GM12873 (cell line): ENCODE data around the gene ADCY1.

Experiments used
- TF ChIP-seq, protein P1 (sequence below): IDR thresholded peaks from 2 replicates; pipeline ENCODE4 v1.5.1; 2012; ENCODE audit warnings: low read depth, mild to moderate bottlenecking, moderate library complexity, low read length, control low read depth; ENCODE audit not compliant: insufficient read depth; ENCODE audit errors: missing control alignments

ADCY1 gene

DNA sequence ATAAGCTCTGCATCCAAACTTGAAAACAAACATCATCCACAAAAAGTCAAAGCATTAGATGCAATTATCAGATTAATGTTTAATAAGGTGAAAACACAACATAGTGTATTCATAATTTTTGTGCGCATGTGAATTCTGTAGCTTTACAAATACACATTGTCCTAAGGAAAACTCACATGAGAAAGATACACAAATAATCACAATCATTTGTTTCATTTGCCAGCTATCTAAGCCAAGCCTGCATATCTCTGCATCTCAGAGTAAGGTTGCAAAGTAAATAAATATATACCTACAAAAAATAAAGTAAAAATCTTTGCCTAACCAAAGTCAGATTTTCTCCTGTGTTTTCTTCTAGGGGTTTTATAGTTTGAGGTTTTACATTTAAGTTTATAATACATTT, 57.4 kb downstream of the ADCY1 start:
- TF ChIP-seq, protein P1, sequence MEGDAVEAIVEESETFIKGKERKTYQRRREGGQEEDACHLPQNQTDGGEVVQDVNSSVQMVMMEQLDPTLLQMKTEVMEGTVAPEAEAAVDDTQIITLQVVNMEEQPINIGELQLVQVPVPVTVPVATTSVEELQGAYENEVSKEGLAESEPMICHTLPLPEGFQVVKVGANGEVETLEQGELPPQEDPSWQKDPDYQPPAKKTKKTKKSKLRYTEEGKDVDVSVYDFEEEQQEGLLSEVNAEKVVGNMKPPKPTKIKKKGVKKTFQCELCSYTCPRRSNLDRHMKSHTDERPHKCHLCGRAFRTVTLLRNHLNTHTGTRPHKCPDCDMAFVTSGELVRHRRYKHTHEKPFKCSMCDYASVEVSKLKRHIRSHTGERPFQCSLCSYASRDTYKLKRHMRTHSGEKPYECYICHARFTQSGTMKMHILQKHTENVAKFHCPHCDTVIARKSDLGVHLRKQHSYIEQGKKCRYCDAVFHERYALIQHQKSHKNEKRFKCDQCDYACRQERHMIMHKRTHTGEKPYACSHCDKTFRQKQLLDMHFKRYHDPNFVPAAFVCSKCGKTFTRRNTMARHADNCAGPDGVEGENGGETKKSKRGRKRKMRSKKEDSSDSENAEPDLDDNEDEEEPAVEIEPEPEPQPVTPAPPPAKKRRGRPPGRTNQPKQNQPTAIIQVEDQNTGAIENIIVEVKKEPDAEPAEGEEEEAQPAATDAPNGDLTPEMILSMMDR = no peak

DNA sequence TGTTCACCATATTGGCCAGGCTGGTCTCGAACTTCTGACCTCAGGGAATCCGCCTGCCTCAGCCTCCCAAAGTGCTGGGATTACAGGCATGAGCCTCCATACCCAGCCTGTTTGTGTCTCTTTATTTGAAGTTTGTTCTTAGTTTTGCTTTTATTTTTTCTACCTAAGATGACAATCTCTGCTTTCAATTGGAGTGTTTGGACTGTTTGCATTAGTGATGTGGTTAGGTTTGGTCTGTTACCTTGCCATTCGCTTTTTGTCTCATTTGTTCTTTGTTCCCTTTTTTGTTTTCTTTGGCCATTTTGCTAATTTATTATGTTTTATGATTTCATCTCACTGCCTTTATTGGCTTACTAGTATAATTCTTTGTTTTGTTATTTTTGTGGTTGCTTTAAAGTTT, 62.6 kb downstream of the ADCY1 start:
- TF ChIP-seq, protein P1 = no peak

- TF ChIP-seq, protein P1 = no peak
These were observed 64.7 kb downstream of the ADCY1 start for GRCh38 chr7:45638916-45639315.

DNA sequence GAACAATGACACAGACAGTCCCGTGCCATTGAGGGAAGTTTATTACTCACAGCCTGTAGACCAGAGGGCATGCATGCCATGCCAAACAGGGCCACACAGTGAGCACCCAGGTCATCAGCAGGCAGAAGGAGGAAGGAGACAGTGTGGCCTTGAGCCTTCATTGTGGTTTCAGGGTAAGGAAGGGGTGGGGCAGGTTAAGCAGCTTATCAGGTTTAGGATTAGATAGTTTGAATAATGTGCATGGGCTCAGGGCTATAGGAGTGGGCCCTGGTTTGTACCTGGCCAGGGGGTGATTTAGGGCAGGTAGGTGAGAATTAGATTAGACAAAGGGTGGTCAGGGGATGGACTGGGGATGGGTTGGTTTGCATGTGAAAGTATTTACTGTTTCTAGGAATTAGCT, 67.9 kb downstream of the ADCY1 start:
- TF ChIP-seq, protein P1 = no peak

- TF ChIP-seq, protein P1 = no peak
These were observed 69.5 kb downstream of the ADCY1 start for GRCh38 chr7:45643630-45644029.

- TF ChIP-seq, protein P1 = no peak
These were observed 70.1 kb downstream of the ADCY1 start for GRCh38 chr7:45644237-45644636.

- TF ChIP-seq, protein P1 = no peak
These were observed 71.2 kb downstream of the ADCY1 start for GRCh38 chr7:45645141-45645969.
